Measurements from ENCODE around the gene LUC7L3.
"Not testable (repeated sequence)": the region's sequence is repeated elsewhere in the genome, so short reads cannot be mapped to it uniquely, and the experiment has no call there.

Gene LUC7L3

GRCh38 chr17:50719144-50719923, at the start of gene LUC7L3:
Gene LUC7L3, plus strand, starts transcription at chr17:50719603. Its CDS starts 130 bp downstream, at chr17:50719733.
- DNase-seq, result peak; percentile 73 to 90

GRCh38 chr17:50672071-50672470, 47.3 kb upstream of the LUC7L3 start:
- no peak for DNase-seq

GRCh38 chr17:50672831-50673551, 46.4 kb upstream of the LUC7L3 start:
- DNase-seq, result no peak

GRCh38 chr17:50675190-50675589, 44.2 kb upstream of the LUC7L3 start:
- DNase-seq, result no peak

- no peak for DNase-seq
These were observed 43.8 kb upstream of the LUC7L3 start for GRCh38 chr17:50675627-50676026.

- DNase-seq, result no peak
These were observed 43.1 kb upstream of the LUC7L3 start for GRCh38 chr17:50676065-50676975.

- no peak for DNase-seq
These were observed 41.5 kb upstream of the LUC7L3 start for GRCh38 chr17:50677851-50678375.

- no peak for DNase-seq
These were observed 40.3 kb upstream of the LUC7L3 start for GRCh38 chr17:50679008-50679544.

- no peak for DNase-seq
These were observed 39.3 kb upstream of the LUC7L3 start for GRCh38 chr17:50680126-50680525.

GRCh38 chr17:50680543-50681262, 38.7 kb upstream of the LUC7L3 start:
- DNase-seq, result not testable (repeated sequence)

GRCh38 chr17:50681263-50682200, 37.9 kb upstream of the LUC7L3 start:
- peak in 1 of 2 donors; percentile 13 for DNase-seq

- no peak for DNase-seq
These were observed 37.0 kb upstream of the LUC7L3 start for GRCh38 chr17:50682441-50682840.

- DNase-seq, result no peak
These were observed 36.5 kb upstream of the LUC7L3 start for GRCh38 chr17:50682938-50683337.

GRCh38 chr17:50683434-50684287, 35.7 kb upstream of the LUC7L3 start:
- DNase-seq, result no peak

- DNase-seq, result no peak
These were observed 35.2 kb upstream of the LUC7L3 start for GRCh38 chr17:50684288-50684611.

GRCh38 chr17:50684612-50685333, 34.6 kb upstream of the LUC7L3 start:
- DNase-seq, result no peak

- DNase-seq, result no peak
These were observed 34.1 kb upstream of the LUC7L3 start for GRCh38 chr17:50685334-50685665.

- no peak for DNase-seq
These were observed 33.5 kb upstream of the LUC7L3 start for GRCh38 chr17:50685691-50686493.

All from hippocampal formation (tissue), 2 donors.